GM19438 (cell line): ENCODE data around the gene SLC51A.

ENCODE experiments used
- ATAC-seq: cut with Tn5 transposase; IDR thresholded peaks from one replicate; pipeline ENCODE4 v1.9.1; 2021; ENCODE audit warnings: low read depth; ENCODE audit not compliant: unreplicated experiment

SLC51A gene

GRCh38 chr3:196214783-196215441 is 1.4 kb upstream of the SLC51A start:
- no peak for ATAC-seq

- ATAC-seq: no peak
These were observed 777 bp upstream of the SLC51A start for GRCh38 chr3:196215493-196216020.

- ATAC-seq: no peak
These were observed 412 bp downstream of the SLC51A start for GRCh38 chr3:196216681-196217211.

- no peak for ATAC-seq
These were observed 1.2 kb downstream of the SLC51A start for GRCh38 chr3:196217307-196218154.

- no peak for ATAC-seq
These were observed 1.9 kb downstream of the SLC51A start for GRCh38 chr3:196218155-196218712.

- ATAC-seq: no peak
These were observed 3.0 kb downstream of the SLC51A start for GRCh38 chr3:196219194-196219969.

- ATAC-seq: no peak
These were observed 3.6 kb downstream of the SLC51A start for GRCh38 chr3:196219970-196220311.

GRCh38 chr3:196220587-196220986 is 4.3 kb downstream of the SLC51A start:
- ATAC-seq: no peak

- ATAC-seq: no peak
These were observed 4.7 kb downstream of the SLC51A start for GRCh38 chr3:196220991-196221390.

- ATAC-seq: no peak
These were observed 6.7 kb downstream of the SLC51A start for GRCh38 chr3:196222876-196223595.

- ATAC-seq: no peak
These were observed 8.8 kb downstream of the SLC51A start for GRCh38 chr3:196225086-196225485.

- ATAC-seq: no peak
These were observed 9.5 kb downstream of the SLC51A start for GRCh38 chr3:196225763-196226364.

- ATAC-seq: no peak
These were observed 10.8 kb downstream of the SLC51A start for GRCh38 chr3:196227121-196227561.

- no peak for ATAC-seq
These were observed 11.5 kb downstream of the SLC51A start for GRCh38 chr3:196227629-196228493.

- no peak for ATAC-seq
These were observed 16.0 kb downstream of the SLC51A start for GRCh38 chr3:196232154-196232881.

GRCh38 chr3:196232882-196233251 is 16.5 kb downstream of the SLC51A start:
- no peak for ATAC-seq

- ATAC-seq: no peak
These were observed 19.3 kb downstream of the SLC51A start for GRCh38 chr3:196235452-196236122.
